Esophagus muscularis mucosa (tissue), 3 donors: ENCODE data around the gene DMRT1.

Experiments
- POLR2AphosphoS5 ChIP-seq, 2 donors: sonication (generic); formaldehyde crosslinking; IDR thresholded peaks; one replicate each; pipeline ENCODE4 v1.6.1; 2017; ENCODE audit warnings: antibody characterized with exemption in 2 of 2
- TF ChIP-seq, protein P1 (sequence below), 3 experiments: fragments of 200-600 bp in 2 of 3; fragments of 450-650 bp in 1 of 3; sonication (generic) in 2 of 3; IDR thresholded peaks; one replicate each; pipeline ENCODE4 v1.5.1; 2017 to 2019; ENCODE audit warnings: antibody characterized with exemption in 3 of 3, mild to moderate bottlenecking in 2 of 3, moderate library complexity in 1 of 3

- TF ChIP-seq, protein P1, sequence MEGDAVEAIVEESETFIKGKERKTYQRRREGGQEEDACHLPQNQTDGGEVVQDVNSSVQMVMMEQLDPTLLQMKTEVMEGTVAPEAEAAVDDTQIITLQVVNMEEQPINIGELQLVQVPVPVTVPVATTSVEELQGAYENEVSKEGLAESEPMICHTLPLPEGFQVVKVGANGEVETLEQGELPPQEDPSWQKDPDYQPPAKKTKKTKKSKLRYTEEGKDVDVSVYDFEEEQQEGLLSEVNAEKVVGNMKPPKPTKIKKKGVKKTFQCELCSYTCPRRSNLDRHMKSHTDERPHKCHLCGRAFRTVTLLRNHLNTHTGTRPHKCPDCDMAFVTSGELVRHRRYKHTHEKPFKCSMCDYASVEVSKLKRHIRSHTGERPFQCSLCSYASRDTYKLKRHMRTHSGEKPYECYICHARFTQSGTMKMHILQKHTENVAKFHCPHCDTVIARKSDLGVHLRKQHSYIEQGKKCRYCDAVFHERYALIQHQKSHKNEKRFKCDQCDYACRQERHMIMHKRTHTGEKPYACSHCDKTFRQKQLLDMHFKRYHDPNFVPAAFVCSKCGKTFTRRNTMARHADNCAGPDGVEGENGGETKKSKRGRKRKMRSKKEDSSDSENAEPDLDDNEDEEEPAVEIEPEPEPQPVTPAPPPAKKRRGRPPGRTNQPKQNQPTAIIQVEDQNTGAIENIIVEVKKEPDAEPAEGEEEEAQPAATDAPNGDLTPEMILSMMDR (IDR thresholded peaks at IDR 0.05), result no peak
- TF ChIP-seq POLR2AphosphoS5 (IDR thresholded peaks at IDR 0.05), result no peak
Measured at GRCh38 chr9:935348-935965, 94.0 kb downstream of the DMRT1 start.
